H1 (cell line): ENCODE measurements around the gene KRTAP10-5. TPM values are rescaled to one million over a fixed set of nuclear protein-coding genes. Genes with fewer than 3 reads are reported as not detected.
"Not testable (repeated sequence)": the region's sequence is repeated elsewhere in the genome, so short reads cannot be mapped to it uniquely, and the experiment has no call there.

Experiments used
- CTCF ChIA-PET: fragments of 300-600 bp; sonication (Branson Sonifier 250); formaldehyde crosslinking; loops from one replicate; lab custom pipeline; 2021; ENCODE audit not compliant: partially characterized antibody; lab: Charles Lee
- POLR2A ChIA-PET: fragments of 300-600 bp; sonication (Branson Sonifier 250); formaldehyde crosslinking; loops from one replicate; lab custom pipeline; 2021; ENCODE audit warnings: inconsistent platforms; ENCODE audit not compliant: partially characterized antibody; lab: Charles Lee
- DNase-seq, 2 experiments: peaks; one replicate each; pipeline versions ENCODE4 v3.0.0 to v3.0.0-alpha.2; 2010 to 2022; ENCODE audit warnings: low spot score in 2 of 2, low read depth in 1 of 2, mixed read lengths in 1 of 2
- FAIRE-seq: peaks from 2 replicates; lab custom pipeline; 2011; peaks lifted over from hg19 to GRCh38; lab: Jason Lieb, UNC
- H2AFZ ChIP-seq: 2 replicates; pipeline ENCODE4 v1.8.1; 2012; ENCODE audit warnings: low read length, inconsistent platforms
- H2AK5ac ChIP-seq: 2 replicates; pipeline ENCODE4 v1.6.1; 2013; ENCODE audit warnings: low read depth, low read length
- H2BK120ac ChIP-seq: replicated peaks from 2 replicates; pipeline ENCODE3; 2013; ENCODE audit warnings: low read depth, low read length, inconsistent platforms
- H2BK12ac ChIP-seq: 2 replicates; pipeline ENCODE4 v1.6.1; 2013; ENCODE audit warnings: low read depth, low read length
- H2BK15ac ChIP-seq: 2 replicates; pipeline ENCODE4 v1.6.1; 2013; ENCODE audit warnings: low read length
- H2BK20ac ChIP-seq: 2 replicates; pipeline ENCODE4 v1.6.1; 2013; ENCODE audit warnings: low read length
- H2BK5ac ChIP-seq: 2 replicates; pipeline ENCODE4 v1.6.1; 2013; ENCODE audit warnings: low read depth, low read length
- H3K14ac ChIP-seq: 2 replicates; pipeline ENCODE4 v1.6.1; 2013; ENCODE audit warnings: inconsistent platforms; ENCODE audit not compliant: insufficient read length
- H3K18ac ChIP-seq: 2 replicates; pipeline ENCODE4 v1.6.1; 2013; ENCODE audit warnings: low read length; ENCODE audit errors: extremely low read depth
- H3K23ac ChIP-seq: 2 replicates; pipeline ENCODE4 v1.6.1; 2013; ENCODE audit warnings: inconsistent platforms; ENCODE audit not compliant: insufficient read length
- H3K23me2 ChIP-seq: 2 replicates; pipeline ENCODE4 v1.6.1; 2013; ENCODE audit warnings: low read depth, low read length
- H3K27ac ChIP-seq: 2 replicates; pipeline ENCODE4 v1.6.1; 2011; ENCODE audit warnings: low read depth, low read length, inconsistent platforms
- H3K27me3 ChIP-seq, 4 experiments: replicated peaks in 1 of 4; 1 replicate in 1 of 4; 2 replicates in 3 of 4; pipeline versions ENCODE4 v1.6.1 to v1.8.1; 2011 to 2013; ENCODE audit warnings: low read length in 3 of 4, mild to moderate bottlenecking in 3 of 4, inconsistent platforms in 2 of 4, mixed read lengths in 2 of 4, moderate library complexity in 1 of 4; ENCODE audit not compliant: control insufficient read depth in 3 of 4, insufficient read depth in 3 of 4; ENCODE audit errors: extremely low read depth in 1 of 4
- H3K36me3 ChIP-seq, 4 experiments: 2 replicates each; pipeline versions ENCODE4 v1.6.1 to v1.8.1; 2011 to 2013; ENCODE audit warnings: mild to moderate bottlenecking in 4 of 4, low read length in 3 of 4, moderate library complexity in 2 of 4, control low read depth in 1 of 4, inconsistent platforms in 1 of 4; ENCODE audit not compliant: insufficient read depth in 4 of 4, control insufficient read depth in 2 of 4
- H3K4ac ChIP-seq: replicated peaks from 2 replicates; pipeline ENCODE3; 2013; ENCODE audit warnings: low read length, low read depth, mixed read lengths, inconsistent platforms; ENCODE audit not compliant: insufficient read length
- H3K4me1 ChIP-seq, 4 experiments: replicated peaks in 1 of 4; 1 replicate in 1 of 4; 2 replicates in 3 of 4; pipeline versions ENCODE4 v1.6.1 to v1.8.1; 2011 to 2013; ENCODE audit warnings: low read length in 3 of 4, inconsistent platforms in 2 of 4, mixed read lengths in 1 of 4; ENCODE audit not compliant: insufficient read depth in 4 of 4, control insufficient read depth in 3 of 4
- H3K4me2 ChIP-seq, 2 experiments: 2 replicates each; pipeline versions ENCODE4 v1.6.1 to v1.8.1; 2011 to 2013; ENCODE audit warnings: low read depth in 2 of 2, low read length in 2 of 2, control low read depth in 1 of 2, inconsistent platforms in 1 of 2, mild to moderate bottlenecking in 1 of 2; ENCODE audit not compliant: insufficient read depth in 1 of 2
- H3K4me3 ChIP-seq, 4 experiments: fragments of 200-600, 300-600 bp in 1 of 4; sonication (generic), shearing (Covaris generic), sonication (Bioruptor Twin) in 1 of 4; 2 replicates each; pipeline versions ENCODE4 v1.5.1 to v1.8.1; 2011 to 2016; ENCODE audit warnings: low read length in 4 of 4, low read depth in 3 of 4, control low read depth in 2 of 4, inconsistent platforms in 2 of 4, mild to moderate bottlenecking in 2 of 4, mixed read lengths in 1 of 4, moderate library complexity in 1 of 4; ENCODE audit not compliant: insufficient read depth in 2 of 4; ENCODE audit errors: extremely low read depth in 1 of 4
- H3K56ac ChIP-seq: replicated peaks from 2 replicates; pipeline ENCODE3; 2013; ENCODE audit warnings: low read depth, mild to moderate bottlenecking, mixed read lengths, low read length, inconsistent platforms; ENCODE audit not compliant: insufficient read length
- H3K79me1 ChIP-seq: 2 replicates; pipeline ENCODE4 v1.6.1; 2013; ENCODE audit warnings: low read depth, low read length, control low read depth
- H3K79me2 ChIP-seq, 2 experiments: 2 replicates each; pipeline versions ENCODE4 v1.6.1 to v1.8.1; 2012 to 2013; ENCODE audit warnings: low read length in 2 of 2, mild to moderate bottlenecking in 2 of 2, inconsistent platforms in 1 of 2; ENCODE audit not compliant: insufficient read depth in 2 of 2, control insufficient read depth in 1 of 2
- H3K9ac ChIP-seq, 4 experiments: replicated peaks in 1 of 4; 1 replicate in 1 of 4; 2 replicates in 3 of 4; pipeline versions ENCODE4 v1.6.1 to v1.8.1; 2011 to 2013; ENCODE audit warnings: low read depth in 3 of 4, low read length in 3 of 4, control low read depth in 2 of 4, mild to moderate bottlenecking in 2 of 4, moderate library complexity in 2 of 4, inconsistent platforms in 1 of 4; ENCODE audit errors: extremely low read depth in 1 of 4
- H3K9me3 ChIP-seq, 2 experiments: 2 replicates each; pipeline versions ENCODE4 v1.6.1 to v1.8.1; 2012 to 2013; ENCODE audit warnings: mild to moderate bottlenecking in 2 of 2, moderate library complexity in 2 of 2, control low read depth in 1 of 2, inconsistent platforms in 1 of 2, low read depth in 1 of 2, low read length in 1 of 2, mixed read lengths in 1 of 2; ENCODE audit not compliant: insufficient read depth in 2 of 2
- H4K20me1 ChIP-seq, 2 experiments: replicated peaks in 1 of 2; 2 replicates each; pipeline versions ENCODE3 to v1.8.1; 2011 to 2013; ENCODE audit warnings: inconsistent platforms in 2 of 2, low read length in 2 of 2, mild to moderate bottlenecking in 1 of 2; ENCODE audit not compliant: insufficient read depth in 2 of 2, control insufficient read depth in 1 of 2
- H4K5ac ChIP-seq: 2 replicates; pipeline ENCODE4 v1.6.1; 2013; ENCODE audit warnings: low read length, low read depth, mixed read lengths, inconsistent platforms; ENCODE audit not compliant: insufficient read length
- H4K8ac ChIP-seq: 2 replicates; pipeline ENCODE4 v1.8.0; 2013; ENCODE audit warnings: mild to moderate bottlenecking, moderate library complexity, low read length, inconsistent platforms; ENCODE audit not compliant: insufficient read depth; ENCODE audit errors: extremely low read depth
- H4K91ac ChIP-seq: replicated peaks from 2 replicates; pipeline ENCODE3; 2013; ENCODE audit warnings: low read length, mixed read lengths, inconsistent platforms; ENCODE audit not compliant: insufficient read length
- CTCF ChIP-seq, 3 experiments: IDR thresholded peaks; 1 replicate in 2 of 3; 2 replicates in 1 of 3; pipeline versions ENCODE4 v1.5.1 to v1.6.1; 2011; ENCODE audit warnings: low read length in 3 of 3, mild to moderate bottlenecking in 3 of 3, inconsistent platforms in 2 of 3, low read depth in 1 of 3, moderate library complexity in 1 of 3; ENCODE audit not compliant: insufficient read depth in 1 of 3; ENCODE audit errors: control extremely low read depth in 1 of 3
- RAD21 ChIP-seq, 2 experiments: IDR thresholded peaks in 1 of 2; conservative IDR thresholded peaks in 1 of 2; 2 replicates each; pipeline ENCODE4 v1.6.1; 2011; ENCODE audit warnings: low read depth in 2 of 2, low read length in 2 of 2, improper control_type of control experiment in 1 of 2, inconsistent platforms in 1 of 2, mild to moderate bottlenecking in 1 of 2, moderate library complexity in 1 of 2
- WGBS, 2 experiments: shearing (Covaris generic) in 1 of 2; methylation state at CpG; one replicate each; pipeline versions ENCODE4 v1.1.6 to v1.1.7; 2013 to 2015; ENCODE audit warnings: low lambda C conversion rate in 2 of 2, mixed read lengths in 2 of 2, inconsistent platforms in 1 of 2, low coverage in 1 of 2, missing lambda C conversion rate in 1 of 2; ENCODE audit not compliant: insufficient replicate concordance in 2 of 2, insufficient coverage in 1 of 2, insufficient read length in 1 of 2; ENCODE audit errors: extremely low coverage in 1 of 2, missing lambda C conversion rate in 1 of 2; 5-methylcytosine and 5-hydroxymethylcytosine counted together
- polyA plus RNA-seq, 7 experiments: library from polyadenylated mRNA; depleted of rRNA in 3 of 7; stranded (reverse) in 5 of 7; unstranded in 2 of 7; fragments of >200 nt in 5 of 7; fragments of 200-250 nt in 2 of 7; gene quantifications; 1 replicate in 5 of 7; 2 replicates in 1 of 7; 4 replicates in 1 of 7; pipeline versions ENCODE4 v1.2.1 to v1.2.3, GENCODE V29; 2011 to 2013; ENCODE audit warnings: missing spikeins in 2 of 7, mixed read lengths in 2 of 7
- total RNA-seq: library from RNA; stranded (reverse); fragmentation: NEBNext Ultra II Directional; extraction: Animal tissue kit (Norgen Biotek cat#: 25700); gene quantifications from 2 replicates; pipeline ENCODE4 v1.2.1, GENCODE V29; 2021

Gene KRTAP10-5
- total and polyA plus RNA-seq, 2 of the 8 experiments (the other 6 are each of a cell fraction or from before 2014, with no cell fraction given): 0.09 TPM; not detected in 1

- POLR2A ChIA-PET, H3K14ac ChIP-seq, H3K9ac ChIP-seq, H4K8ac ChIP-seq, H3K23me2 ChIP-seq, H3K27me3 ChIP-seq, H3K4me2 ChIP-seq, H3K9me3 ChIP-seq, H3K23ac ChIP-seq, H3K18ac ChIP-seq, H3K4me1 ChIP-seq, H4K91ac ChIP-seq, H4K20me1 ChIP-seq, H3K4ac ChIP-seq, H3K56ac ChIP-seq, H3K27ac ChIP-seq, FAIRE-seq, H3K36me3 ChIP-seq, H3K4me3 ChIP-seq, H4K5ac ChIP-seq, H2BK120ac ChIP-seq, H2AK5ac ChIP-seq, H3K79me1 ChIP-seq, H2AFZ ChIP-seq, H3K79me2 ChIP-seq: not testable (repeated sequence)
- peak overlapping the region; percentile 77; the same call in 1 of the 2 replicates for H2BK12ac ChIP-seq
- CTCF ChIA-PET: interaction anchor here (0.6 to 1.8 kb wide), 3 partner anchors 18 to 141 kb away, joined by 3 to 13 read pairs (median 3); no protein-coding TSS in a partner anchor
- DNase-seq: peak in 1 of 2 experiments; percentile 41
- H2BK20ac ChIP-seq: 0 out of 2 replicates have a peak overlapping the region, but pooled peaks have one; percentile 32
- peak overlapping the region; percentile 88; the same call in 1 of the 2 replicates for H2BK15ac ChIP-seq
- TF ChIP-seq CTCF (IDR thresholded peaks at IDR 0.05; ENCODE audit: control extremely low read depth in 1 of 3, insufficient read depth in 1 of 3, low read depth in 1 of 3, low read length in 3 of 3) (peak in 1 of 3 experiments; percentile 0; a peak in 2 of 4 replicates), RAD21 (IDR thresholded peaks at IDR 0.05 in 1 of 2, conservative IDR thresholded peaks at IDR 0.05 in 1 of 2; ENCODE audit: low read depth in 2 of 2, low read length in 2 of 2) (peak in 1 of 2 experiments; percentile 1; a peak in 1 of 4 replicates)
- 82% methylated on average over 10 of the region's 10 CpGs; no CpG with 5 or more reads in 1 of the 2 experiments for WGBS, 2 experiments
- peak overlapping the region; percentile 56; the same call in 1 of the 2 replicates for H2BK5ac ChIP-seq
Measured at GRCh38 chr21:44601091-44601490, 20.7 kb upstream of the KRTAP10-5 start.
